Measurements from ENCODE around the gene AATK. TPM values are rescaled to one million over a fixed set of nuclear protein-coding genes. Genes with fewer than 3 reads are reported as not detected.

The AATK gene
- total and polyA plus RNA-seq, 10 of the 15 experiments (the other 5 are each of a cell fraction or from before 2014, with no cell fraction given), result 0.04 TPM; not detected in 9

DNA sequence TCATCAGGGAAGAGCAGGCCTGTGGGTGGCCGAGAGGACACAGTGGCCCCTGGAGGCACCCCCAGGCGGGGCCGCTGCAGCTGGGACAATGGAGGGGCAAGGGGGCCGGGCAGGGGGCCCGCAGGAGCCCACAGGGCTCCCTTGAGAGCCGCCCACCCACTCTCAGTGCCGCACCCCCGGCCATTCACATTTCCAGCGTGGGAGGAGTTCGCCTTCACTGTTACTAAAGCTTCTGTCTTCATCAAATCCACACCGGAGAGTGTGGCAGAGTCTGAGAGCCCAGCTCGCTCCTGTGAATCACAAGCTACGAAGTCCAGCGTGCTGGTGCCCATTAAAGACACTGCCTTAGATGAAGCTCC, 21.6 kb downstream of the AATK start (continued):
- no peak for TF ChIP-seq ZBED1 (IDR thresholded peaks at IDR 0.05; ENCODE audit: borderline replicate concordance)
- TF ChIP-seq YBX1 (IDR thresholded peaks at IDR 0.05), result no peak
- TF ChIP-seq NR2C2 (IDR thresholded peaks at IDR 0.05; ENCODE audit: borderline replicate concordance, control insufficient read depth, insufficient read length, low read depth), result no peak
- no peak for TF ChIP-seq POU2F2 (IDR thresholded peaks at IDR 0.05; ENCODE audit: borderline replicate concordance, low read depth, low read length)

DNA sequence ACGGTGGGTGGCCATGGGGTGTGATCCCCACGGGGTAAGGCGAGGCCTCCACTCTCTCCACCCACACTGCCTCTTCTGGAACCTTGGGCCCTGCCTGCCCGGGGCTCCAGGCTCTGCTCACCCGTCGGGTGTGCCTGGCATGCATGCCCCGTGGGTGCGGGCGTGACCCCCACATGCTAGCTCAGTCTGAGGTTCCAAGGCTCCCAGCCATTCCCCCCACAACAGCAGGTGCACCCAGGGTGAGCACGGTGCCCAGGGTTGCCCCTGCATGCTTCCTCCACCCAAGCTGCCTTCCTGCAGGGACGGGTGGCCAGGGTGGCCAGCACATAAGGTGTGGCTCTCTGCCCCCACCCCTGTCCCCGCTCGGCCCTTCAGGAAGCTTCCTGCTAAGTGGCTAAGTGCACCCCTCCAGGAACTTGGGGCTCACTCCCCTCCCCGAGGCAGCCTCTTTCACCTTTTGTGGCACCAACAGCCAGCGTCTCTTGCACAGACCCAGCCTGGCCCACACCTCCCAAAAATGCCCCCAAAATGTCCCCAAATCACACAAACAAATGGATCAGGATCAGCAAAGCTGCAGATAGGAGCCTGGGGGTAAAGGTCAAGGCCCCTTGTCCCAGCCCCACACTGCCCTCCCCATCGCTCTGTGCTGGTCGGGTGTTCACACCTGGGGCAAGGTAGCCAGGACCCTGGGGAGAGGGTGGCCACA, 22.2 kb downstream of the AATK start:
- SMC1A ChIA-PET (ENCODE audit: uncharacterized antibody, unreplicated experiment), result interaction anchor here (1.5 to 2.4 kb wide), 2 partner anchors 95 to 99 kb away, joined by 5 to 7 read pairs; partner anchors contain the start of genes NDUFAF8 and TEPSIN
- Histone ChIP-seq H3K27ac (ENCODE audit: control insufficient read depth, insufficient read depth) (no peak overlapping the region), H3K27me3 (replicated peaks in 1 of 2; ENCODE audit: control insufficient read depth in 2 of 2, insufficient read depth in 2 of 2, low read length in 1 of 2) (no peaks in the 10 kb centered on the region), H3K9ac (ENCODE audit: control insufficient read depth, insufficient read depth, low read length) (no peak overlapping the region), H3K9me3 (replicated peaks; ENCODE audit: control insufficient read depth, insufficient read depth, low read length) (no peaks in the 10 kb centered on the region), H2AFZ (ENCODE audit: control insufficient read depth, low read depth, low read length) (no peak overlapping the region), H3K4me2 (ENCODE audit: control insufficient read depth, insufficient read depth) (no peak overlapping the region), H4K20me1 (ENCODE audit: control insufficient read depth, insufficient read depth) (no peaks in the 10 kb centered on the region), H3K36me3 (ENCODE audit: control insufficient read depth in 2 of 2, insufficient read depth in 2 of 2, low read length in 1 of 2) (no peaks in the 10 kb centered on the region), H3K4me3 (no peak overlapping the region), H3K4me1 (ENCODE audit: control insufficient read depth, insufficient read depth, low read length) (no peaks in the 10 kb centered on the region), H3K79me2 (ENCODE audit: control insufficient read depth, insufficient read depth, low read length) (no peaks in the 10 kb centered on the region)
- RAD21 ChIA-PET (ENCODE audit: unreplicated experiment), result interaction anchor here (0.5 to 1.0 kb wide), 2 partner anchors 87 to 341 kb away, joined by 3 to 5 read pairs; no protein-coding TSS in a partner anchor
- in situ Hi-C loops (cut with MboI), result loop anchor here (25.0 kb wide), 1 partner anchor 343 kb away; no protein-coding TSS in a partner anchor
- CTCF ChIA-PET, result interaction anchor here (0.6 to 1.9 kb wide), 6 partner anchors 9 to 341 kb away, joined by 3 to 17 read pairs (median 4); partner anchors contain the start of genes NDUFAF8 and TEPSIN
- DNase-seq (ENCODE audit: low read depth, low spot score) (no peak), ATAC-seq (no peak), FAIRE-seq (no peak)
- POLR2A ChIA-PET, result no interaction called here
- intact Hi-C loops (cut with micrococcal nuclease; ENCODE audit: unreplicated experiment), result loop anchor here (5.0 kb wide), 1 partner anchor 338 kb away; no protein-coding TSS in a partner anchor
- 35% methylated on average over 17 of the region's 17 CpGs for WGBS (ENCODE audit: insufficient coverage, insufficient replicate concordance, low lambda C conversion rate, missing lambda C conversion rate)
- BruUV-seq (replicated peaks), result no TSS peak
- TF ChIP-seq, protein P1, sequence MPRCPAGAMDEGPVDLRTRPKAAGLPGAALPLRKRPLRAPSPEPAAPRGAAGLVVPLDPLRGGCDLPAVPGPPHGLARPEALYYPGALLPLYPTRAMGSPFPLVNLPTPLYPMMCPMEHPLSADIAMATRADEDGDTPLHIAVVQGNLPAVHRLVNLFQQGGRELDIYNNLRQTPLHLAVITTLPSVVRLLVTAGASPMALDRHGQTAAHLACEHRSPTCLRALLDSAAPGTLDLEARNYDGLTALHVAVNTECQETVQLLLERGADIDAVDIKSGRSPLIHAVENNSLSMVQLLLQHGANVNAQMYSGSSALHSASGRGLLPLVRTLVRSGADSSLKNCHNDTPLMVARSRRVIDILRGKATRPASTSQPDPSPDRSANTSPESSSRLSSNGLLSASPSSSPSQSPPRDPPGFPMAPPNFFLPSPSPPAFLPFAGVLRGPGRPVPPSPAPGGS (IDR thresholded peaks at IDR 0.05; ENCODE audit: borderline replicate concordance, insufficient read depth, low read depth, low read length, poor library complexity, severe bottlenecking), result no peak
- TF ChIP-seq, protein P2, sequence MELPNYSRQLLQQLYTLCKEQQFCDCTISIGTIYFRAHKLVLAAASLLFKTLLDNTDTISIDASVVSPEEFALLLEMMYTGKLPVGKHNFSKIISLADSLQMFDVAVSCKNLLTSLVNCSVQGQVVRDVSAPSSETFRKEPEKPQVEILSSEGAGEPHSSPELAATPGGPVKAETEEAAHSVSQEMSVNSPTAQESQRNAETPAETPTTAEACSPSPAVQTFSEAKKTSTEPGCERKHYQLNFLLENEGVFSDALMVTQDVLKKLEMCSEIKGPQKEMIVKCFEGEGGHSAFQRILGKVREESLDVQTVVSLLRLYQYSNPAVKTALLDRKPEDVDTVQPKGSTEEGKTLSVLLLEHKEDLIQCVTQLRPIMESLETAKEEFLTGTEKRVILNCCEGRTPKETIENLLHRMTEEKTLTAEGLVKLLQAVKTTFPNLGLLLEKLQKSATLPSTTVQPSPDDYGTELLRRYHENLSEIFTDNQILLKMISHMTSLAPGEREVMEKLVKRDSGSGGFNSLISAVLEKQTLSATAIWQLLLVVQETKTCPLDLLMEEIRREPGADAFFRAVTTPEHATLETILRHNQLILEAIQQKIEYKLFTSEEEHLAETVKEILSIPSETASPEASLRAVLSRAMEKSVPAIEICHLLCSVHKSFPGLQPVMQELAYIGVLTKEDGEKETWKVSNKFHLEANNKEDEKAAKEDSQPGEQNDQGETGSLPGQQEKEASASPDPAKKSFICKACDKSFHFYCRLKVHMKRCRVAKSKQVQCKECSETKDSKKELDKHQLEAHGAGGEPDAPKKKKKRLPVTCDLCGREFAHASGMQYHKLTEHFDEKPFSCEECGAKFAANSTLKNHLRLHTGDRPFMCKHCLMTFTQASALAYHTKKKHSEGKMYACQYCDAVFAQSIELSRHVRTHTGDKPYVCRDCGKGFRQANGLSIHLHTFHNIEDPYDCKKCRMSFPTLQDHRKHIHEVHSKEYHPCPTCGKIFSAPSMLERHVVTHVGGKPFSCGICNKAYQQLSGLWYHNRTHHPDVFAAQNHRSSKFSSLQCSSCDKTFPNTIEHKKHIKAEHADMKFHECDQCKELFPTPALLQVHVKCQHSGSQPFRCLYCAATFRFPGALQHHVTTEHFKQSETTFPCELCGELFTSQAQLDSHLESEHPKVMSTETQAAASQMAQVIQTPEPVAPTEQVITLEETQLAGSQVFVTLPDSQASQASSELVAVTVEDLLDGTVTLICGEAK (IDR thresholded peaks at IDR 0.05; ENCODE audit: borderline replicate concordance), result no peak
- no peak for TF ChIP-seq TBL1XR1 (IDR thresholded peaks at IDR 0.05; ENCODE audit: low read depth, low read length)
- TF ChIP-seq NFXL1 (IDR thresholded peaks at IDR 0.05; ENCODE audit: borderline replicate concordance), result no peak
- TF ChIP-seq KLF5 (IDR thresholded peaks at IDR 0.05; ENCODE audit: partially characterized antibody), result no peak
- TF ChIP-seq IKZF1 (conservative IDR thresholded peaks at IDR 0.05), result no peak
- TF ChIP-seq NFYA (IDR thresholded peaks at IDR 0.05; ENCODE audit: borderline replicate concordance, low read depth, low read length), result no peak
- TF ChIP-seq, protein P3, sequence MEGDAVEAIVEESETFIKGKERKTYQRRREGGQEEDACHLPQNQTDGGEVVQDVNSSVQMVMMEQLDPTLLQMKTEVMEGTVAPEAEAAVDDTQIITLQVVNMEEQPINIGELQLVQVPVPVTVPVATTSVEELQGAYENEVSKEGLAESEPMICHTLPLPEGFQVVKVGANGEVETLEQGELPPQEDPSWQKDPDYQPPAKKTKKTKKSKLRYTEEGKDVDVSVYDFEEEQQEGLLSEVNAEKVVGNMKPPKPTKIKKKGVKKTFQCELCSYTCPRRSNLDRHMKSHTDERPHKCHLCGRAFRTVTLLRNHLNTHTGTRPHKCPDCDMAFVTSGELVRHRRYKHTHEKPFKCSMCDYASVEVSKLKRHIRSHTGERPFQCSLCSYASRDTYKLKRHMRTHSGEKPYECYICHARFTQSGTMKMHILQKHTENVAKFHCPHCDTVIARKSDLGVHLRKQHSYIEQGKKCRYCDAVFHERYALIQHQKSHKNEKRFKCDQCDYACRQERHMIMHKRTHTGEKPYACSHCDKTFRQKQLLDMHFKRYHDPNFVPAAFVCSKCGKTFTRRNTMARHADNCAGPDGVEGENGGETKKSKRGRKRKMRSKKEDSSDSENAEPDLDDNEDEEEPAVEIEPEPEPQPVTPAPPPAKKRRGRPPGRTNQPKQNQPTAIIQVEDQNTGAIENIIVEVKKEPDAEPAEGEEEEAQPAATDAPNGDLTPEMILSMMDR (IDR thresholded peaks at IDR 0.05 in 2 of 3, conservative IDR thresholded peaks at IDR 0.05 in 1 of 3; ENCODE audit: control insufficient read depth in 2 of 3, extremely low read depth in 1 of 3, insufficient read depth in 1 of 3, low read depth in 3 of 3, low read length in 3 of 3), result no peak
- no peak for TF ChIP-seq PML (IDR thresholded peaks at IDR 0.05; ENCODE audit: low read length)
- no peak for TF ChIP-seq EGR1 (IDR thresholded peaks at IDR 0.05; ENCODE audit: borderline replicate concordance in 1 of 2, low read depth in 2 of 2, low read length in 2 of 2)

Measured in GM12878 (cell line).